ENCODE data around the gene CRELD2.

GRCh38 chr22:49927483-49928184 is 9.2 kb downstream of the CRELD2 start:
- TF ChIP-seq CTCF (optimal IDR thresholded peaks at IDR 0.05 in 1 of 3, IDR thresholded peaks at IDR 0.05 in 1 of 3, conservative IDR thresholded peaks at IDR 0.05 in 1 of 3; ENCODE audit: extremely low read depth in 1 of 3, insufficient read depth in 2 of 3, low read length in 3 of 3) (no peak), EZH2 (IDR thresholded peaks at IDR 0.05; ENCODE audit: low read length) (no peak)
